CD4-positive, alpha-beta T cell (primary cell): Measurements from ENCODE around the gene PUSL1. TPM values are rescaled to one million over a fixed set of nuclear protein-coding genes. Genes with fewer than 3 reads are reported as not detected.

Experiments used
- ATAC-seq: fragments of 200-7000 bp; cut with Tn5 transposase; one replicate; pipeline ENCODE4 v1.10.0; 2022; ENCODE audit warnings: mild to moderate bottlenecking; ENCODE audit not compliant: poor library complexity
- CTCF ChIA-PET: fragments of 350-600 bp; sonication (Branson Sonifier 250); formaldehyde crosslinking; loops from one replicate; lab custom pipeline; 2021; ENCODE audit warnings: antibody characterized with exemption, inconsistent platforms; lab: Charles Lee
- POLR2A ChIA-PET: fragments of 350-600 bp; sonication (Branson Sonifier 250); formaldehyde crosslinking; loops from one replicate; lab custom pipeline; 2021; ENCODE audit warnings: antibody characterized with exemption, inconsistent platforms; lab: Charles Lee
- DNase-seq, 14 experiments: peaks; one replicate each; pipeline ENCODE4 v3.0.0-alpha.2; 2013 to 2020; ENCODE audit warnings: mixed read lengths in 2 of 14
- H3K27ac ChIP-seq, 2 donors: one replicate each; pipeline versions ENCODE4 v1.5.1 to v1.7.0; 2013; ENCODE audit warnings: low read length in 2 of 2, low read depth in 1 of 2, mild to moderate bottlenecking in 1 of 2
- H3K27me3 ChIP-seq, 2 experiments: 1 replicate in 1 of 2; 2 replicates in 1 of 2; pipeline versions ENCODE4 v1.6.1 to v1.7.0; 2013; ENCODE audit warnings: low read length in 2 of 2, control low read depth in 1 of 2, mild to moderate bottlenecking in 1 of 2, moderate library complexity in 1 of 2; ENCODE audit not compliant: insufficient read depth in 2 of 2, control insufficient read depth in 1 of 2
- H3K36me3 ChIP-seq: one replicate; pipeline ENCODE4 v1.6.1; 2013; ENCODE audit warnings: low read length, control low read depth; ENCODE audit not compliant: insufficient read depth
- H3K4me1 ChIP-seq: one replicate; pipeline ENCODE4 v1.6.1; 2013; ENCODE audit warnings: low read length, control low read depth; ENCODE audit not compliant: insufficient read depth
- H3K4me3 ChIP-seq: one replicate; pipeline ENCODE4 v1.5.1; 2013; ENCODE audit warnings: mild to moderate bottlenecking, low read length, moderate library complexity
- H3K9me3 ChIP-seq, 2 experiments: 1 replicate in 1 of 2; 2 replicates in 1 of 2; pipeline versions ENCODE4 v1.6.1 to v1.7.0; 2013; ENCODE audit warnings: low read length in 2 of 2, mild to moderate bottlenecking in 2 of 2, control low read depth in 1 of 2, moderate library complexity in 1 of 2; ENCODE audit not compliant: control insufficient read depth in 1 of 2, insufficient read depth in 1 of 2
- H3K27ac Mint-ChIP-seq: one replicate; pipeline ENCODE4 v1.8.0; 2020; ENCODE audit warnings: mixed read lengths
- H3K27me3 Mint-ChIP-seq: one replicate; pipeline ENCODE4 v1.8.0; 2021; ENCODE audit warnings: mixed read lengths
- H3K36me3 Mint-ChIP-seq: one replicate; pipeline ENCODE4 v1.8.0; 2021; ENCODE audit warnings: low read depth, mixed read lengths
- H3K4me1 Mint-ChIP-seq: one replicate; pipeline ENCODE4 v1.8.0; 2021; ENCODE audit warnings: low read depth, mixed read lengths
- H3K4me3 Mint-ChIP-seq: one replicate; pipeline ENCODE4 v1.8.0; 2020; ENCODE audit warnings: mild to moderate bottlenecking, mixed read lengths
- H3K9me3 Mint-ChIP-seq: one replicate; pipeline ENCODE4 v1.8.0; 2020; ENCODE audit warnings: mixed read lengths
- intact Hi-C, 2 experiments: fragments of 100-400 bp; cut with DNase I in 1 of 2; cut with micrococcal nuclease in 1 of 2; formaldehyde crosslinking; loops; one replicate each; pipeline versions ENCODE4 v1.15.1 to v1.9.0; 2023 to 2025; cut with DNase I, micrococcal nuclease
- total RNA-seq, 174 experiments: library from RNA in 2 of 174; stranded (reverse) in 2 of 174; gene quantifications; one replicate each; pipeline ENCODE4 v1.2.3 and lab custom pipeline; 2021 to 2026
- TF ChIP-seq, protein P1 (sequence below): fragments of 200-600 bp; IDR thresholded peaks from one replicate; pipeline ENCODE4 v1.8.0; 2022; ENCODE audit warnings: antibody characterized with exemption, mild to moderate bottlenecking

Gene PUSL1
- total RNA-seq, 2 experiments from 2014 or later, result 18.1 to 19.2 TPM

GRCh38 chr1:1272341-1273208 lies 35.8 kb upstream of the PUSL1 start:
- H3K4me1 Mint-ChIP-seq, result peaks cover 34% of the 10 kb centered on the region
- H3K4me1 ChIP-seq, result peaks cover 51% of the 10 kb centered on the region
- ChIA-PET CTCF (interaction anchor here (1.0 kb wide), 1 partner anchor 150 kb away, joined by 3 read pairs; no protein-coding TSS in a partner anchor), POLR2A (interaction anchor here (0.8 to 2.1 kb wide), 3 partner anchors 65 to 135 kb away, joined by 3 to 8 read pairs (median 3); partner anchors contain the start of gene AURKAIP1)
- peak overlapping the region; percentile 92 for H3K4me3 Mint-ChIP-seq
- peaks cover 28% of the 10 kb centered on the region for H3K36me3 Mint-ChIP-seq
- peak overlapping the region in 1 of 2 donors; percentile 29 for H3K27ac ChIP-seq
- H3K36me3 ChIP-seq, result peaks cover 17% of the 10 kb centered on the region
- no peaks in the 10 kb centered on the region for H3K27me3 ChIP-seq
- peak overlapping the region; percentile 92 for H3K4me3 ChIP-seq
- intact Hi-C loops, result loop anchor here in 1 of 2 experiments (1.0 to 5.0 kb wide), 3 partner anchors 41 to 125 kb away; partner anchors contain the start of genes CCNL2, CPTP and INTS11
- no peaks in the 10 kb centered on the region for H3K9me3 Mint-ChIP-seq
- no peaks in the 10 kb centered on the region for H3K27me3 Mint-ChIP-seq
- H3K9me3 ChIP-seq, result no peaks in the 10 kb centered on the region
- TF ChIP-seq, protein P1, sequence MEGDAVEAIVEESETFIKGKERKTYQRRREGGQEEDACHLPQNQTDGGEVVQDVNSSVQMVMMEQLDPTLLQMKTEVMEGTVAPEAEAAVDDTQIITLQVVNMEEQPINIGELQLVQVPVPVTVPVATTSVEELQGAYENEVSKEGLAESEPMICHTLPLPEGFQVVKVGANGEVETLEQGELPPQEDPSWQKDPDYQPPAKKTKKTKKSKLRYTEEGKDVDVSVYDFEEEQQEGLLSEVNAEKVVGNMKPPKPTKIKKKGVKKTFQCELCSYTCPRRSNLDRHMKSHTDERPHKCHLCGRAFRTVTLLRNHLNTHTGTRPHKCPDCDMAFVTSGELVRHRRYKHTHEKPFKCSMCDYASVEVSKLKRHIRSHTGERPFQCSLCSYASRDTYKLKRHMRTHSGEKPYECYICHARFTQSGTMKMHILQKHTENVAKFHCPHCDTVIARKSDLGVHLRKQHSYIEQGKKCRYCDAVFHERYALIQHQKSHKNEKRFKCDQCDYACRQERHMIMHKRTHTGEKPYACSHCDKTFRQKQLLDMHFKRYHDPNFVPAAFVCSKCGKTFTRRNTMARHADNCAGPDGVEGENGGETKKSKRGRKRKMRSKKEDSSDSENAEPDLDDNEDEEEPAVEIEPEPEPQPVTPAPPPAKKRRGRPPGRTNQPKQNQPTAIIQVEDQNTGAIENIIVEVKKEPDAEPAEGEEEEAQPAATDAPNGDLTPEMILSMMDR, result no peak
- peak overlapping the region; percentile 85 for H3K27ac Mint-ChIP-seq
- DNase-seq (peak in 2 of 14 experiments; percentile 45 to 51), ATAC-seq (peak; percentile 14)

GRCh38 chr1:1273209-1273511 lies 35.2 kb upstream of the PUSL1 start:
- Histone ChIP-seq H3K27ac (peak overlapping the region in 1 of 2 donors; percentile 29), H3K27me3 (no peaks in the 10 kb centered on the region), H3K4me1 (peaks cover 47% of the 10 kb centered on the region), H3K36me3 (peaks cover 11% of the 10 kb centered on the region), H3K4me3 (peak overlapping the region; percentile 92), H3K9me3 (no peaks in the 10 kb centered on the region)
- Mint-ChIP-seq H3K9me3 (no peaks in the 10 kb centered on the region), H3K27ac (peak overlapping the region; percentile 85), H3K4me3 (peak overlapping the region; percentile 92), H3K27me3 (no peaks in the 10 kb centered on the region), H3K36me3 (peaks cover 24% of the 10 kb centered on the region), H3K4me1 (peaks cover 34% of the 10 kb centered on the region)
- ChIA-PET CTCF (interaction anchor here (1.0 to 1.4 kb wide), 2 partner anchors 13 to 151 kb away, joined by 3 read pairs; no protein-coding TSS in a partner anchor), POLR2A (interaction anchor here (0.8 to 2.1 kb wide), 4 partner anchors 65 to 135 kb away, joined by 3 to 8 read pairs (median 3); partner anchors contain the start of genes AURKAIP1 and CCNL2)
- TF ChIP-seq, protein P1, result no peak
- DNase-seq (peak in 1 of 14 experiments; percentile 52), ATAC-seq (peak; percentile 4)
- intact Hi-C loops, result loop anchor here in 1 of 2 experiments (1.0 to 5.0 kb wide), 3 partner anchors 42 to 124 kb away; partner anchors contain the start of genes CCNL2, CPTP and INTS11

GRCh38 chr1:1273512-1274298 lies 34.7 kb upstream of the PUSL1 start, which contains the start of gene UBE2J2:
Gene UBE2J2, minus strand, starts transcription at chr1:1273854. Its CDS starts 5,862 bp downstream, at chr1:1267992.
- peaks cover 34% of the 10 kb centered on the region for H3K4me1 Mint-ChIP-seq
- ChIA-PET POLR2A (interaction anchor here (0.8 to 2.1 kb wide), 5 partner anchors 18 to 134 kb away, joined by 3 to 8 read pairs (median 3); partner anchors contain the start of genes AURKAIP1 and CCNL2), CTCF (interaction anchor here (1.0 to 1.4 kb wide), 3 partner anchors 13 to 151 kb away, joined by 3 read pairs; no protein-coding TSS in a partner anchor)
- Histone ChIP-seq H3K36me3 (peaks cover 9% of the 10 kb centered on the region), H3K27ac (peak within 1 kb of the TSS in 1 of 2 donors; percentile 29), H3K4me3 (peak within 1 kb of the TSS; percentile 92), H3K4me1 (peaks cover 47% of the 10 kb centered on the region), H3K27me3 (no peaks in the 10 kb centered on the region), H3K9me3 (no peaks in the 10 kb centered on the region)
- intact Hi-C loops, result loop anchor here in 1 of 2 experiments (1.0 to 5.0 kb wide), 6 partner anchors 35 to 124 kb away; partner anchors contain the start of genes AURKAIP1, CCNL2, CPTP and DVL1
- TF ChIP-seq, protein P1, result no peak
- DNase-seq (peak; percentile 87 to 96 (median 92)), ATAC-seq (peak; percentile 94)
- H3K36me3 Mint-ChIP-seq, result peaks cover 21% of the 10 kb centered on the region
- H3K4me3 Mint-ChIP-seq, result peak within 1 kb of the TSS; percentile 92
- H3K27me3 Mint-ChIP-seq, result no peaks in the 10 kb centered on the region
- no peaks in the 10 kb centered on the region for H3K9me3 Mint-ChIP-seq
- peak within 1 kb of the TSS; percentile 85 for H3K27ac Mint-ChIP-seq
